KBM-7 (cell line): ENCODE measurements around the gene IP6K1.
"Not testable (repeated sequence)": the region's sequence is repeated elsewhere in the genome, so short reads cannot be mapped to it uniquely, and the experiment has no call there.

ENCODE experiments used
- DNase-seq: peaks from one replicate; pipeline ENCODE4 v3.0.0-alpha.2; 2015
- in situ Hi-C: fragments of 300-500 bp; cut with MboI; formaldehyde crosslinking; loops from 2 replicates; pipeline ENCODE4 v1.14.3; 2020; ENCODE audit warnings: low sequenced_read_pairs, low pct_unique_long_range_greater_than_20kb, mixed read lengths

The IP6K1 gene

GRCh38 chr3:49684453-49684852 lies 101.9 kb downstream of the IP6K1 start:
- in situ Hi-C loops, DNase-seq: not testable (repeated sequence)

- DNase-seq: no peak
- in situ Hi-C loops: no loop called here
Measured at GRCh38 chr3:49683162-49683561, 103.2 kb downstream of the IP6K1 start.

- in situ Hi-C loops: no loop called here
- DNase-seq: no peak
Measured at GRCh38 chr3:49681543-49681942, 104.8 kb downstream of the IP6K1 start.

- no peak for DNase-seq
- in situ Hi-C loops: no loop called here
Measured at GRCh38 chr3:49681232-49681522, 105.2 kb downstream of the IP6K1 start.

- in situ Hi-C loops: no loop called here
- no peak for DNase-seq
Measured at GRCh38 chr3:49680493-49681231, 105.7 kb downstream of the IP6K1 start.

GRCh38 chr3:49675912-49676311 lies 110.4 kb downstream of the IP6K1 start:
- DNase-seq: no peak
- in situ Hi-C loops: loop anchor here (10.0 kb wide), 1 partner anchor 131 kb away; no protein-coding TSS in a partner anchor

GRCh38 chr3:49674497-49674983 lies 111.8 kb downstream of the IP6K1 start:
- no peak for DNase-seq
- in situ Hi-C loops: loop anchor here (10.0 kb wide), 1 partner anchor 130 kb away; no protein-coding TSS in a partner anchor
